GM13977 (cell line): Measurements from ENCODE around the gene ZNF652.
A peak's percentile ranks its signal among the peaks of the same experiment; 100 is the strongest.

Experiments
- DNase-seq: peaks from one replicate; pipeline ENCODE4 v3.0.0; 2012; ENCODE audit warnings: low spot score
- CTCF ChIP-seq: IDR thresholded peaks from 2 replicates; pipeline ENCODE4 v1.5.1; 2012; ENCODE audit warnings: mild to moderate bottlenecking, control low read depth; ENCODE audit not compliant: insufficient read depth; ENCODE audit errors: extremely low read depth, missing control alignments
- in situ Hi-C: fragments of 300-500 bp; cut with MboI; formaldehyde crosslinking; loops from one replicate; pipeline ENCODE4 v1.12.0; 2022; ENCODE audit warnings: low sequenced_read_pairs, low pct_unique_long_range_greater_than_20kb, mixed read lengths, inconsistent platforms; ENCODE audit not compliant: unreplicated experiment

ZNF652 gene

GRCh38 chr17:49361902-49362722 is at the start of gene ZNF652:
TSS of gene ZNF652 (minus strand) at chr17:49362250. CDS start at chr17:49317725, 44,525 bp downstream.
- peak; percentile 98 for DNase-seq
- TF ChIP-seq CTCF, result no peak
- in situ Hi-C loops, result no loop called here

GRCh38 chr17:49409066-49409465 is 47.0 kb upstream of the ZNF652 start:
- in situ Hi-C loops, result no loop called here
- DNase-seq, result no peak
- TF ChIP-seq CTCF, result no peak

GRCh38 chr17:49407981-49408501 is 46.0 kb upstream of the ZNF652 start:
- peak; percentile 96 for TF ChIP-seq CTCF
- DNase-seq, result peak; percentile 85
- in situ Hi-C loops, result no loop called here

- TF ChIP-seq CTCF, result no peak
- DNase-seq, result no peak
- in situ Hi-C loops, result no loop called here
These were observed 45.0 kb upstream of the ZNF652 start for GRCh38 chr17:49407086-49407485.

GRCh38 chr17:49406421-49407061 is 44.5 kb upstream of the ZNF652 start:
- TF ChIP-seq CTCF, result no peak
- in situ Hi-C loops, result no loop called here
- no peak for DNase-seq

DNA sequence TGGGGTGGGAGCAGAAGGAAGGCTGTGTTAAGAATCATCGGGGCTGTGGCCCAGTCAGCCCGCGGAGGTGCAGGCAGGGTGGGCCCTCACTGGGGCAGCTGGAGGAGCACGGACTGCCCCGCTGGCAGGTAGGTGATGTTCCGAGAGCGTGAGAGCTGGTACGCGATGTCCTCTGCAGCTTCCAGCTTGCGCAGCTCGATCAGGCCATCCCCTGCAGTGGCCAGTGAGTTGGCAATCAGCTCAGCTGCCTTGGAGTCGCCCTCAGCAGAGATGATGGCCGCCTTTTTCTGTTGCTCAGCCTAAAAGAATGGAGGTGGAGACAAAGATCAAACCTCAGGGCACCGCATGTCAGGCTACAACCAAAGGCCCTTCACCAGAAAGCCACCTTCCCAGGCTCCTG is 42.9 kb upstream of the ZNF652 start:
- no peak for DNase-seq
- in situ Hi-C loops, result loop anchor here (5.0 kb wide), 1 partner anchor 88 kb away; no protein-coding TSS in a partner anchor
- TF ChIP-seq CTCF, result no peak
